Anterior cingulate cortex (tissue), 58 donors: Measurements from ENCODE around the gene ZSCAN25.
A peak's percentile ranks its signal among the peaks of the same experiment; 100 is the strongest.
"Not testable (repeated sequence)": the region's sequence is repeated elsewhere in the genome, so short reads cannot be mapped to it uniquely, and the experiment has no call there.

Experiments
- DNase-seq, 58 donors: peaks; one replicate each; lab custom pipeline; 2025; lab: John Stamatoyannopoulos, UW

Gene ZSCAN25

GRCh38 chr7:99616359-99617191 is at the start of gene ZSCAN25:
ZSCAN25 (plus strand) TSS chr7:99616946; CDS start chr7:99619607, 2,661 bp downstream.
- peak; percentile 22 to 92 (median 79) for DNase-seq

- not testable (repeated sequence) for DNase-seq
Measured at GRCh38 chr7:99568770-99569169, 48.0 kb upstream of the ZSCAN25 start.

- no peak for DNase-seq
Measured at GRCh38 chr7:99571768-99572167, 45.0 kb upstream of the ZSCAN25 start.

DNA sequence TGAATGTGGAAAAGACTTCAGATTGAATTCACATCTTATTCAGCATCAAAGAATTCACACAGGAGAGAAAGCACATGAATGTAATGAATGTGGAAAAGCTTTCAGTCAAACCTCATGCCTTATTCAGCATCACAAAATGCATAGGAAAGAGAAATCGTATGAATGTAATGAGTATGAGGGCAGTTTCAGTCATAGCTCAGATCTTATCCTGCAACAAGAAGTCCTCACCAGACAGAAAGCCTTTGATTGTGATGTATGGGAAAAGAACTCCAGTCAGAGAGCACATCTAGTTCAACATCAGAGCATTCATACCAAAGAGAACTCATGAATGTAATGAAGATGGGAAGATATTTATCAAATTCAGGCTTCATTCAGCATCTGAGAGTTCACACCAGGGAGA is 43.5 kb upstream of the ZSCAN25 start:
- no peak for DNase-seq

DNA sequence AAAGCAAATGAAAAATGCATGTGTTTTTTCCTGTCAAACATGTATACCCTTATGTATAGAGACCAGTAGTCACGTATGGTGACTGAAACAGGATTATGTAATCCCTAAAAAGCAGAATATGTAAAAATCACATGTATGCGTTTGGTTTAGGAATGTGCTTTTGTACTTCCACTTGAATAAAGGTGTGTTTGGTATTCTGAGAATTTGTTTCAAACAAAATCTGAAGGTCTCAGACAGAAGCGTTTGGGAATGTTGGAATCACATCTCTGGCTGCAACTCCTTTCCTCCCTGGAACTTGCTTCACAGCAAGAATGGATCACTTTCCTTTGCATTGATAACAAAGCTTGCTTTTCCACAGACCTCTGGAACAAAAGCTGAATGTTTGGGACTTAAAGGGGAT is 40.5 kb upstream of the ZSCAN25 start:
- no peak for DNase-seq

DNA sequence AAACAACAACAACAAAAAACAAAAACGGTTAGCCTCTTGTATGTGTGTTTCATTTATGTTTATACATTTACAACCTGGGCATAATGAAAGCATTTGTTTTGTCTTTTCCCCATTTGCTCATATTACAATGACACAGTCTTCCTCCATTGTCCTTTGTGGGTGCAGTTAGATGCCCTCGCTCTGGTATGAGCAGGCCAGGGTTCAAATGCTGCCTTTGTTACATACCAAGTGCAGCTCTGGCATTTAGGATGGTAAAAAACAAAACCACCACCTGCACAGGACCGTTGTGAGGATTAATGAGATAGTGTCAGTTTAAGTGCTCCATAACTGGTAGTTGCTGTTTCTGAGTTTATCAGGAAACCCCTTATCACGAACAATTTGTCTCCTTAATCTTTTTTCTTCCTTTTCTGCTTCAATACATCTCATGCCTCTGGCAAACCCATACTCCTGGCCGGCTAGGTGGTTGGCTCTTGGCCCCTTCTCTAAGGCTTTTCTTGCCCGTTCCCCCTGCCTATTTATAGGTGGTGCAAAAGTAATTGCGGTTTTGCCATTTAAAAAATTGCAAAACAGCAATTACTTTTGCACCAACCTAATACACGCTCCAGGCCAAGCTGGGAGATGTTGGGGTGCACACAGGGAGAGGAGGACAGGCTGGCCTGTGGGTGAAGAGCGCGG is 37.3 kb upstream of the ZSCAN25 start:
- peak in 2 of 58 donors; percentile 16 to 21 for DNase-seq

GRCh38 chr7:99579956-99580777 is 36.6 kb upstream of the ZSCAN25 start:
- DNase-seq, result peak in 42 of 58 donors; percentile 6 to 67 (median 42)

DNA sequence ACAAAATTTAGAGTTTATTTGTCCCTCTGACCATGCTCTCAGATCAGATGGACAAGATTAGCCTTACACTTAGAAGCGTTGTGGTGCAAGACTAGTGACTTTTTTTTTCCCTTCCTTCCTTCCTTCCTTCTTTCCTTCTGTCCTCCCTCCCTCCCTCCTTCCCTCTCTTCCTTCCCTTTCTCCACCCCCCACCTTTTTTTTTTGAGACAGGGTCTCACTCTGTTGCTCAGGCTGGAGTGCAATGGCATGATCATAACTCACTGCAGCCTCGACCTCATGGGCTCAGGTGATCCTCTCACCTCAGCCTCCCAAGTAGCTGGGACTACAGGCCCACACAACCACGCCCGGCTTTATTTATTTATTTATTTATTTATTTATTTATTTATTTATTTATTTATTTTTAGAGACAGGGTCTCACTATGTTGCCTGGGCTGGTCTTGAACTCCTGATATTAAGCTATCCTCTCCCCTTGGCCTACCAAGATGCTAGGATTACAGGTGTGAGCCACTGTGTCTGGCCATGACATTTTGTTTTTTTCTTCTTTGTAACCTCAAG is 35.9 kb upstream of the ZSCAN25 start:
- not testable (repeated sequence) for DNase-seq

DNA sequence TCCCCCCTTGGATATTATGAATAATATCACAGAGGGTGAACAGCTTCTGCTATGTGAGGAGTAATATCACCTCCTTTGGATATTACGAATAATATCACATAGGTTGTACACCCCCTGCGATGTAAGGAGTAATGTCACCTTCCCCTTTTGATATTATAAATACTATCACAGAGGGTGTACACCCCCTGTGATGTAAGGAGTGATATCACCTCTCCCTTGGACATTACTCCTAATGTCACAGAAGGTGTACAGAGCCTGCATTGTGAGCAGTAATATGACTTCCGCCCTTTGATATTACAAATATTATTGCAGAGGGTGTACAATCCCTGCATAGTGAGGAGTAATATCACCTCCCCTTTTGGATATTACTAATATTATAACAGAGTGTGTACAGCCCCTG is 27.9 kb upstream of the ZSCAN25 start:
- no peak for DNase-seq

DNA sequence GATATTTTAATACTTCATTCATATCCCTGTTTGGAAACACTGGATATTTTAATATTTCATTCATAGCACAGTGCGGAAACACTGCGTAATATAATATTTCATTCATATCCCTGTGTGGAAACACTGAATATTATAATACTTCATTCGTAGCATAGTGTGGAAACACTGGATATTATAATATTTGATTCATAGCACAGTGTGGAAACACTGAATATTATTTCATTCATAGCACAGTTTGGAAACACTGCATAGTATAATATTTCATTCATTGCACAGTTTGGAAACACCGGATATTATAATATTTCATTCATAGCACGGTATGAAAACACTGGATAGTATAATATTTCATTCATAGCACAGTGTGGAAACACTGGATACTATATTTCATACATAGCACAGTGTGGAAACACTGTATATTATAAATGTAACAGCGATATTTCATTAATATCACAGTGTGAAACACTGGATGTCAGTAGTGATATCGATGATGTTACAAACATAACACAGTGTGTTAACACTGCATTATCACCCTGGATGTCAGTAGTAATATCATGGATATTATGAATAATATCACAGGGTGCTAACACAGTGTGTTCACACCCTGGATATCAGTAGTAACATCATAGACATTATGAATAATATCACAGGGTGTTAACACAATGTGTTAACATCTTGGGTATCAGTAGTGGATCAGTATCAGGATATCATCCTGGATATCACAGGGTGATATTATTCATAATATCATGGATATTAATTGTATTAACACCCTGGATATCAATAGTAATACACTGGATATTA is 21.6 kb upstream of the ZSCAN25 start:
- no peak for DNase-seq

- DNase-seq, result no peak
Measured at GRCh38 chr7:99596408-99596955, 20.3 kb upstream of the ZSCAN25 start.

DNA sequence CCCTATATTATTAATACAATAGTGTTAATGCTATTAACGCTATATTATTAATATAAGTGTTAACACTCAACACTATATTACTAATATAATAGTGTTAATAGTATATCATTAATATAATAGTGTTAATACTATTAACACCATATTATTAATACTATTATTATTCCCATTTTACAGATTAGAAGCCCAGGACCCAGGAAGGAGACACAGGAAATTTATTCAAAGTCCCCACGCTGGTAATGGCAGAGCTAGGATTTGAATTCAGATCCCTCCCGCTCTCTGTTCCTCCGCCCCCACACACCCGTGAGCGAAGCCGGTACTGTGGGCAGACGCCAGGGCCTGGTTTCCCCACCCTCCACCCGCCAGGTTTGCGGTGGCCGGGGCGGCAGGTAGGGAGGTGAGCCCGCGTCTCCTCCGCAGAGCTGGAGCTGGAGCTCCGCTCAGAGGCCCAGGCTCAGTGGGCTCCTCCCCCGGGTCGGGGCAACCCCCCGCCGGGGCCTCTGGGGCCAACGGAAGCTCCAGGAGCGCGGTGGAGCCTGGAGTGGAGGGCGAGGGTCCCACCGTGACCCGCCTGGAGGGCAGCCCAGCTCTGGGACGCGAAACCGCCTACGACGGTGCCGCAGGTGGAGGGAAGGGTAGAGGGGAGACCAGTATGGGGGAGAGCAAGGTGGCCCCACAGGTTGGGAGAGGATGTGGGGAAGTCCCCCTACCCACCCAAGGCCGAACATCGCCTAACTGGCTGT is 18.8 kb upstream of the ZSCAN25 start, which contains the start of gene TMEM225B:
Gene TMEM225B, plus strand, starts transcription at position 506 of the 740 bp plus-strand sequence. CDS start 6,122 bp downstream, outside the sequence.
- no peak for DNase-seq

GRCh38 chr7:99599836-99600235 is 16.9 kb upstream of the ZSCAN25 start:
- no peak for DNase-seq

- DNase-seq, result no peak
Measured at GRCh38 chr7:99601656-99602310, 15.0 kb upstream of the ZSCAN25 start.

DNA sequence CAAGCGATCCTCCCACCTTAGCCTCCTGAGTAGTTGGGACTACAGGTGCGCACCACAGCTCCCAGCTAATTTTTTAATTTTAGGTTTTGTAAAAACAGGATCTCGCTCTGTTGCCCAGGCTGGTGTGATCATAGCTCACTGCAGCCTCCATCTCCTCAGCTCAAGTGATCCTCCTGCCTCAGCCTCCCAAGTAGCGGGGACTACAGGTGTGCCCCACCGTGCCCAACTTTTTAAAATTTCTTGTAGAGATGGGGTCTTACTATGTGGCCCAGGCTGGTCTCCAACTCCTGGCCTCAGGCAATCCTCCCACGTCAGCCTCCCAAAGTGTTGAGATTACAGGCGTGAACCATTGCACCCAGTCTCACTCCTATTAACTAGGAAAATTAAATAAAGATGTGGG is 11.2 kb upstream of the ZSCAN25 start:
- DNase-seq, result no peak

GRCh38 chr7:99606531-99606930 is 10.2 kb upstream of the ZSCAN25 start:
- no peak for DNase-seq

DNA sequence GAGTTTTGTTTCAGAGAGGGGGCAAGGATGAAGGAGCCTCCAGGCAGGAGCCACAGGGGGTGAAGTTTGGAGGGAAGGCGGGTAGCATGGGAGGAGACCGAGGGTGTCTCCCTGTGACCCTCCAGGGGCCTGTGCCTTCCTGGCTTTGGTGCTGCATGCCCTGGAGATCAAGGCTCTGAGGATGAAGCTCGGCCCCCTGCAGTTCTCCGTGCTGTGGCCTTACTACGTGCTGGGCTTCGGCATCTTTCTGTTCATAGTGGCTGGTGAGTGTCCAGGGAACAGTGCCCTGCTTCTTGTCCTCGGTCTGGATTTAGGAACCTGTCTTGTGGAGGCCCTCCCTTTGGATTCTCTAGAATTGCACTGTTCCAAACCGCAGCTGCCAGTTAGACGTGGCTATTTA is 9.2 kb upstream of the ZSCAN25 start:
- no peak for DNase-seq

GRCh38 chr7:99614495-99614894 is 2.3 kb upstream of the ZSCAN25 start:
- DNase-seq, result no peak
